Measurements from ENCODE around the gene PTGIS. TPM values are rescaled to one million over a fixed set of nuclear protein-coding genes. Genes with fewer than 3 reads are reported as not detected.

PTGIS gene
- polyA plus RNA-seq, 3 donors: not detected

DNA sequence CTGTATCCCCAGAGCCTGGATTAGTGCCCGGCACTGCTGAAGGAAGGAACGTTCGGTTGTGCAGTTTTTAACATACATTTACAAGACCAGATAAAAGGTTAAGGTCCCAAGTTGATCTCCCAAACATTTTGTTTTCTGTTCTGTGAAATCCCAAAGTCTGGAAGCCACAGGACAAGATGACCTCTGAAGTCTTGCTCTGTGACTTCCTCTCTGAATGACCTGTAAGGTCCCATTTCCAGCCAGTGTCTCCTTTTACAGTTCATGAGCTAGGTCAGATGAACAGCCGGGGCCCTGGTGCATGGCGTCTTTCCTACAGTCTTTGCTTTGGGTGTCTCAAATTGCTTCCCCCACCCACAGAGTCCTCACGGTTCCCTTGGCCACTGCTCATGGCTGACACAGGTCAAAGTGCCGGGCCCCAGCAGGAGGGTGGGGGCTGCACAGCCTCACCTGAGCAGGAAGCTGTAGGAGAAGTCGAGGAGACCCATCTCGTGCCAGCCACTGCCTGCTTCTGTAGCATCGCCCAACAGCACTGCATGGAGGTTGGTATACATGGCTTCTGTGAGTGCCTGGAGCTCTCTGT is 24.0 kb downstream of the PTGIS start:
- Histone ChIP-seq H3K27ac (ENCODE audit: low read depth in 1 of 2, low read length in 2 of 2) (no peak overlapping the region), H3K4me3 (replicated peaks in 1 of 3; ENCODE audit: low read depth in 2 of 3, low read length in 3 of 3) (no peak overlapping the region), H3K4me1 (ENCODE audit: control insufficient read depth in 1 of 2, insufficient read depth in 2 of 2, low read length in 2 of 2) (no peaks in the 10 kb centered on the region), H2AFZ (ENCODE audit: insufficient read depth, low read depth, low read length, poor library complexity, severe bottlenecking) (no peak overlapping the region), H3K9ac (ENCODE audit: insufficient read depth, low read length, poor library complexity, severe bottlenecking) (no peak overlapping the region), H3K27me3 (ENCODE audit: control insufficient read depth in 2 of 2, insufficient read depth in 2 of 2, low read length in 2 of 2) (peaks cover 0 to 2% of the 10 kb centered on the region in 2 donors), H3K4me2 (replicated peaks; ENCODE audit: extremely low read depth, low read length, poor library complexity, severe bottlenecking) (no peak overlapping the region), H3K79me2 (ENCODE audit: insufficient read depth, low read length) (no peaks in the 10 kb centered on the region), H3K9me3 (replicated peaks in 1 of 2; ENCODE audit: control insufficient read depth in 1 of 2, insufficient read depth in 1 of 2, low read length in 2 of 2) (peaks cover 11 to 23% of the 10 kb centered on the region in 2 donors), H4K20me1 (ENCODE audit: insufficient read depth, low read length) (no peaks in the 10 kb centered on the region), H3K36me3 (replicated peaks in 1 of 2; ENCODE audit: control insufficient read depth in 1 of 2, insufficient read depth in 2 of 2, low read length in 2 of 2) (no peaks in the 10 kb centered on the region)
- Mint-ChIP-seq H3K36me3 (no peaks in the 10 kb centered on the region), H3K27me3 (ENCODE audit: low read depth in 3 of 3) (peaks cover 4 to 8% (median 6%) of the 10 kb centered on the region in 3 donors), H3K9me3 (peaks cover 11 to 26% (median 18%) of the 10 kb centered on the region in 7 donors), H3K4me1 (no peaks in the 10 kb centered on the region), H3K27ac (no peak overlapping the region), H3K4me3 (no peak overlapping the region)
- intact Hi-C loops (cut with micrococcal nuclease): loop anchor here in 1 of 2 donors (5.0 kb wide), 2 partner anchors 63 to 303 kb away; no protein-coding TSS in a partner anchor
- no peak for TF ChIP-seq CTCF (IDR thresholded peaks at IDR 0.05)
- 96% methylated on average over 8 of the region's 10 CpGs for WGBS (ENCODE audit: insufficient coverage)
- no peak for DNase-seq

- Histone ChIP-seq H3K4me2 (replicated peaks; ENCODE audit: extremely low read depth, low read length, poor library complexity, severe bottlenecking) (no peak overlapping the region), H3K4me1 (ENCODE audit: control insufficient read depth in 1 of 2, insufficient read depth in 2 of 2, low read length in 2 of 2) (no peaks in the 10 kb centered on the region), H3K9ac (ENCODE audit: insufficient read depth, low read length, poor library complexity, severe bottlenecking) (no peak overlapping the region), H3K9me3 (replicated peaks in 1 of 2; ENCODE audit: control insufficient read depth in 1 of 2, insufficient read depth in 1 of 2, low read length in 2 of 2) (peaks cover 11 to 23% of the 10 kb centered on the region in 2 donors), H3K27ac (ENCODE audit: low read depth in 1 of 2, low read length in 2 of 2) (no peak overlapping the region), H2AFZ (ENCODE audit: insufficient read depth, low read depth, low read length, poor library complexity, severe bottlenecking) (no peak overlapping the region), H3K4me3 (replicated peaks in 1 of 3; ENCODE audit: low read depth in 2 of 3, low read length in 3 of 3) (no peak overlapping the region), H3K79me2 (ENCODE audit: insufficient read depth, low read length) (no peaks in the 10 kb centered on the region), H3K36me3 (replicated peaks in 1 of 2; ENCODE audit: control insufficient read depth in 1 of 2, insufficient read depth in 2 of 2, low read length in 2 of 2) (no peaks in the 10 kb centered on the region), H3K27me3 (ENCODE audit: control insufficient read depth in 2 of 2, insufficient read depth in 2 of 2, low read length in 2 of 2) (peaks cover 0 to 2% of the 10 kb centered on the region in 2 donors), H4K20me1 (ENCODE audit: insufficient read depth, low read length) (no peaks in the 10 kb centered on the region)
- peaks cover 11 to 28% (median 19%) of the 10 kb centered on the region in 7 donors for H3K9me3 Mint-ChIP-seq
- DNase-seq: no peak
- WGBS (ENCODE audit: insufficient coverage): 94% methylated on average over 6 of the region's 13 CpGs
- no peak overlapping the region for H3K4me3 Mint-ChIP-seq
- H3K27me3 Mint-ChIP-seq (ENCODE audit: low read depth in 3 of 3): peaks cover 4 to 8% (median 6%) of the 10 kb centered on the region in 3 donors
- no peaks in the 10 kb centered on the region for H3K36me3 Mint-ChIP-seq
- TF ChIP-seq CTCF (IDR thresholded peaks at IDR 0.05): no peak
- H3K27ac Mint-ChIP-seq: peak overlapping the region in 1 of 7 donors; percentile 43
- no peaks in the 10 kb centered on the region for H3K4me1 Mint-ChIP-seq
- intact Hi-C loops (cut with micrococcal nuclease): loop anchor here in 1 of 2 donors (5.0 kb wide), 2 partner anchors 64 to 304 kb away; no protein-coding TSS in a partner anchor
These were observed 24.7 kb downstream of the PTGIS start for GRCh38 chr20:49543071-49543857.
